Calu3 (cell line): ENCODE results near the gene PXK. TPM values are rescaled to one million over a fixed set of nuclear protein-coding genes. Genes with fewer than 3 reads are reported as not detected.
A peak's percentile ranks its signal among the peaks of the same experiment; 100 is the strongest.

ENCODE experiments used
- BruUV-seq: library from RNA; stranded (reverse); fragments of 400-500 nt; replicated peaks from 2 replicates; lab custom pipeline; 2021; lab: Mats Ljungman, UMichigan
- CTCF ChIA-PET: fragments of 300-600 bp; sonication (Branson Sonifier 250); formaldehyde crosslinking; loops from one replicate; lab custom pipeline; 2022; ENCODE audit warnings: antibody characterized with exemption; lab: Charles Lee
- DNase-seq: peaks from one replicate; pipeline ENCODE4 v3.0.0; 2022
- H3K27ac Mint-ChIP-seq: one replicate; pipeline ENCODE4 v1.8.0; 2022; ENCODE audit warnings: mixed read lengths; ENCODE audit not compliant: unreplicated experiment
- H3K27me3 Mint-ChIP-seq: one replicate; pipeline ENCODE4 v1.8.0; 2022; ENCODE audit warnings: mixed read lengths; ENCODE audit not compliant: unreplicated experiment
- H3K36me3 Mint-ChIP-seq: one replicate; pipeline ENCODE4 v1.8.0; 2022; ENCODE audit warnings: mild to moderate bottlenecking, moderate library complexity, mixed read lengths; ENCODE audit not compliant: insufficient read depth, unreplicated experiment
- H3K4me1 Mint-ChIP-seq: one replicate; pipeline ENCODE4 v1.8.0; 2022; ENCODE audit warnings: mild to moderate bottlenecking, low read depth, mixed read lengths; ENCODE audit not compliant: unreplicated experiment
- H3K4me3 Mint-ChIP-seq: one replicate; pipeline ENCODE4 v1.8.0; 2022; ENCODE audit warnings: mild to moderate bottlenecking, low read depth, moderate library complexity, mixed read lengths; ENCODE audit not compliant: unreplicated experiment
- H3K9me3 Mint-ChIP-seq: one replicate; pipeline ENCODE4 v1.8.0; 2022; ENCODE audit warnings: low read depth, mixed read lengths; ENCODE audit not compliant: unreplicated experiment
- intact Hi-C: fragments of 100-400 bp; cut with micrococcal nuclease; formaldehyde crosslinking; loops from one replicate; pipeline ENCODE4 v1.10.0; 2022; ENCODE audit not compliant: unreplicated experiment
- total RNA-seq: library from RNA; stranded (reverse); gene quantifications from 2 replicates; pipeline ENCODE4 v1.2.3, GENCODE V29; 2022
- TF ChIP-seq, protein P1 (sequence below): fragments of 200-600 bp; IDR thresholded peaks from one replicate; pipeline ENCODE4 v1.8.0; 2022; ENCODE audit warnings: antibody characterized with exemption; ENCODE audit not compliant: unreplicated experiment

Gene PXK
- total RNA-seq, 1 experiment from 2014 or later, result 8.6 TPM

DNA sequence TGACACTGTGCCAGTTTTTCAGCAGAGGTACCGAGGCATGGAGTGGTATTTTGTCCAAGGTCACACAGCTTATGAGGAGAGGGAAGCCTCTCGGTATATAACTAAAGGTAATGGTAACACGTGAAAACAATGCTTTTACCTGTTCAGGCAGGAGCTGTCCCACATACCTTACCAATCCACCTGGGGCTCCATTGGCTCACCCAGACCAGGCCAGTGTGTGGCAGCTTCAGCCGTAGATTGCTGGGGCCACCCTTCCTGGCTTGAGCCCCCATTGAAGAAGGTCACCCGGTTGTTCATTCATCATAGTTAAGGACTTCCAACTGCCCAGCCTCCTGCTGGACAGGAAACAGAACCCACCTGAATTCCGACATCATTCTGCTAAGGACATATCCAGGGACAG, 35.8 kb upstream of the PXK start:
- DNase-seq, result no peak
- intact Hi-C loops, result no loop called here
- Mint-ChIP-seq H3K4me1 (no peaks in the 10 kb centered on the region), H3K4me3 (no peak overlapping the region), H3K36me3 (no peaks in the 10 kb centered on the region), H3K27ac (no peak overlapping the region), H3K27me3 (peaks cover 11% of the 10 kb centered on the region), H3K9me3 (no peaks in the 10 kb centered on the region)
- BruUV-seq, result no TSS peak
- TF ChIP-seq, protein P1, sequence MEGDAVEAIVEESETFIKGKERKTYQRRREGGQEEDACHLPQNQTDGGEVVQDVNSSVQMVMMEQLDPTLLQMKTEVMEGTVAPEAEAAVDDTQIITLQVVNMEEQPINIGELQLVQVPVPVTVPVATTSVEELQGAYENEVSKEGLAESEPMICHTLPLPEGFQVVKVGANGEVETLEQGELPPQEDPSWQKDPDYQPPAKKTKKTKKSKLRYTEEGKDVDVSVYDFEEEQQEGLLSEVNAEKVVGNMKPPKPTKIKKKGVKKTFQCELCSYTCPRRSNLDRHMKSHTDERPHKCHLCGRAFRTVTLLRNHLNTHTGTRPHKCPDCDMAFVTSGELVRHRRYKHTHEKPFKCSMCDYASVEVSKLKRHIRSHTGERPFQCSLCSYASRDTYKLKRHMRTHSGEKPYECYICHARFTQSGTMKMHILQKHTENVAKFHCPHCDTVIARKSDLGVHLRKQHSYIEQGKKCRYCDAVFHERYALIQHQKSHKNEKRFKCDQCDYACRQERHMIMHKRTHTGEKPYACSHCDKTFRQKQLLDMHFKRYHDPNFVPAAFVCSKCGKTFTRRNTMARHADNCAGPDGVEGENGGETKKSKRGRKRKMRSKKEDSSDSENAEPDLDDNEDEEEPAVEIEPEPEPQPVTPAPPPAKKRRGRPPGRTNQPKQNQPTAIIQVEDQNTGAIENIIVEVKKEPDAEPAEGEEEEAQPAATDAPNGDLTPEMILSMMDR, result no peak
- CTCF ChIA-PET, result interaction anchor here (0.7 kb wide), 1 partner anchor 109 kb away, joined by 4 read pairs; no protein-coding TSS in a partner anchor

DNA sequence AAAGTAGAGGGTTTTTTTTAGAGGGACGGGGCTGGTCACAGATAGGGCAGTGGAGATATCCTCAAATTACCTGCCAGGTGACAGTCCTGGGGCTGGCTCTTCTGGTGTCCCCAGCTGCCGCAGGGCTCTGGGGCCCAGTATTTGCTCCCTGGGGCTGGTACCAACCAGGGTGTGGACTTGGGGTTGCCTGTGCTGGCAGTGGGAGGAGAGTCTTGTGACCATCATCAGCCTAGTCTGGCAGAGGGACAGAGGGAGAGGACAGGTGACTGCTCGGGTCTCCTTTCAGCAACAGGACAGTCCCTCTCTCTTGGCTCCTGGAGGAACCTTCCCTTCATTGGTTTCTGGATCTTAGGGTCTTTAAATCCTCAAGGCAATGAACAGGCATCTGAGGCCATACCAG, 34.5 kb upstream of the PXK start:
- no peaks in the 10 kb centered on the region for H3K36me3 Mint-ChIP-seq
- peaks cover 21% of the 10 kb centered on the region for H3K27me3 Mint-ChIP-seq
- no peak overlapping the region for H3K4me3 Mint-ChIP-seq
- CTCF ChIA-PET, result interaction anchor here (0.6 to 2.4 kb wide), 2 partner anchors 110 to 367 kb away, joined by 3 to 38 read pairs; no protein-coding TSS in a partner anchor
- DNase-seq, result no peak
- no TSS peak for BruUV-seq
- intact Hi-C loops, result no loop called here
- H3K4me1 Mint-ChIP-seq, result no peaks in the 10 kb centered on the region
- no peaks in the 10 kb centered on the region for H3K9me3 Mint-ChIP-seq
- no peak overlapping the region for H3K27ac Mint-ChIP-seq
- TF ChIP-seq, protein P1, result no peak

DNA sequence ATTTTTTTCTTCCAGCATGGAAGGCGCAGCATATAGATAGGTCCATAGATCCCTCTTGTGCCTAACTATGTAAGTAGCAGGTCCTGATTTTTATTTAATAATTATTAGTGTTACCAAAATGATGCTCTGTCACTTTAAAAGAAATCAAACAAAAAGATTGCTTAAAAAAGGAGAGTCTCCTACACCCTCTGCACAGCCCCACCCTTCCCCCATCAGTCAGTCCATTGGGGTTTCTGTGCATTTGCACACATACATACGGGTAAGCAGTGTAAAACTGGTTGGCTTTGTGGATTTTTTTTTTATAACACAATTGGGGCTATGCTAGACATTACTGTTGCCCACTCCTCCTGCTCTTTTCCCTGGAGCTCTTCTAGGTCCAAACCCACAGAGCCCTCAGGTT, 33.6 kb upstream of the PXK start:
- H3K9me3 Mint-ChIP-seq, result no peaks in the 10 kb centered on the region
- H3K36me3 Mint-ChIP-seq, result no peaks in the 10 kb centered on the region
- intact Hi-C loops, result no loop called here
- no peak overlapping the region for H3K4me3 Mint-ChIP-seq
- no peak for DNase-seq
- CTCF ChIA-PET, result interaction anchor here (0.6 to 2.4 kb wide), 3 partner anchors 80 to 368 kb away, joined by 3 to 38 read pairs (median 4); no protein-coding TSS in a partner anchor
- peaks cover 21% of the 10 kb centered on the region for H3K27me3 Mint-ChIP-seq
- no TSS peak for BruUV-seq
- H3K4me1 Mint-ChIP-seq, result no peaks in the 10 kb centered on the region
- TF ChIP-seq, protein P1, result no peak
- no peak overlapping the region for H3K27ac Mint-ChIP-seq

DNA sequence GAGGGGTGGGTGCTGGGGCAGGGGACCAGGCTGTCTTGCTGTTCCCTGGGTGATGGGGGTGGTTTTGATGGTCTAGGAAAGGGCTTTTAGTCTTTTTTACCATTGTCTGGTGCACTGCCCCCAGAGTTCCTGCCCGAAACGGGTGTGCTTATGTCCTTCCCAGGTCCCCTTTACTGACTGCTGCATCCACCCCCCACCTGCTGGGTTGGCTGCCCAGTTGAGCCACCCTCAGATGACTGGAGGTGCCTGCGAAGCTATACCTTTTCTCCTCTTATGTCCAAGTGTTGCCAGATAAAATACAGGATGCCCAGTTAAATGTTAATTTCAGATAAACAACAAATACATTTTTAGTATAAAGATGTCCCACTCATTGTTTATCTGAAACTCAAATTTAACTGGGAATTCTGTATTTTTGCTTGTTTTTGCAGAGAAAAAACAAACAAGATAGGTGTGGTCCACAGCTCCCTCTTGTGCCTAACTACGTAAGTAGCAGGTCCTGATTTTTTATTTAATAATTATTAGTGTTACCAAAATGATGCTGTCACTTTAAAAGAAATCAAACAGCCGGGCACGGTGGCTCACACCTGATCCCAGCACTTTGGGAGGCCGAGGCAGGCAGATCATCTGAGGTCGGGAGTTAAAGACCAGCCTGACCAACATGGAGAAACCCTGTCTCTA, 32.7 kb upstream of the PXK start:
- Mint-ChIP-seq H3K36me3 (no peaks in the 10 kb centered on the region), H3K4me3 (no peak overlapping the region), H3K27me3 (peaks cover 21% of the 10 kb centered on the region), H3K9me3 (no peaks in the 10 kb centered on the region), H3K4me1 (no peaks in the 10 kb centered on the region), H3K27ac (no peak overlapping the region)
- peak; percentile 14 for DNase-seq
- CTCF ChIA-PET, result interaction anchor here (0.6 to 2.4 kb wide), 6 partner anchors 81 to 330 kb away, joined by 3 to 38 read pairs (median 6); no protein-coding TSS in a partner anchor
- no TSS peak for BruUV-seq
- intact Hi-C loops, result loop anchor here (1.0 kb wide), 1 partner anchor 113 kb away; no protein-coding TSS in a partner anchor
- TF ChIP-seq, protein P1, result peak; percentile 30
